H1 (cell line): ENCODE results near the gene TRAK1. TPM values are rescaled to one million over a fixed set of nuclear protein-coding genes. Genes with fewer than 3 reads are reported as not detected.

Experiments
- CHD2 ChIP-seq: IDR thresholded peaks from 2 replicates; pipeline ENCODE4 v1.6.1; 2012; ENCODE audit warnings: low read length, improper control_type of control experiment
- JUN ChIP-seq: IDR thresholded peaks from 2 replicates; pipeline ENCODE4 v1.6.1; 2011; ENCODE audit warnings: low read depth, mild to moderate bottlenecking, improper control_type of control experiment, low read length
- POLR2A ChIP-seq, 2 experiments: IDR thresholded peaks; 1 replicate in 1 of 2; 2 replicates in 1 of 2; pipeline ENCODE4 v1.6.1; 2011; ENCODE audit warnings: low read depth in 2 of 2, low read length in 2 of 2, mild to moderate bottlenecking in 2 of 2; ENCODE audit errors: control extremely low read depth in 1 of 2
- POU5F1 ChIP-seq: IDR thresholded peaks from 2 replicates; pipeline ENCODE4 v1.6.1; 2011; ENCODE audit warnings: low read depth, mild to moderate bottlenecking, low read length, moderate library complexity
- SIRT6 ChIP-seq: IDR thresholded peaks from one replicate; pipeline ENCODE4 v1.7.1; 2012; ENCODE audit warnings: low read length, inconsistent platforms
- ZNF274 ChIP-seq: IDR thresholded peaks from 2 replicates; pipeline ENCODE4 v1.7.0; 2012; ENCODE audit warnings: low read length, borderline replicate concordance; ENCODE audit errors: extremely low read depth
- polyA plus RNA-seq, 7 experiments: library from polyadenylated mRNA; depleted of rRNA in 3 of 7; stranded (reverse) in 5 of 7; unstranded in 2 of 7; fragments of >200 nt in 5 of 7; fragments of 200-250 nt in 2 of 7; gene quantifications; 1 replicate in 5 of 7; 2 replicates in 1 of 7; 4 replicates in 1 of 7; pipeline versions ENCODE4 v1.2.1 to v1.2.3, GENCODE V29; 2011 to 2013; ENCODE audit warnings: missing spikeins in 2 of 7, mixed read lengths in 2 of 7
- total RNA-seq: library from RNA; stranded (reverse); fragmentation: NEBNext Ultra II Directional; extraction: Animal tissue kit (Norgen Biotek cat#: 25700); gene quantifications from 2 replicates; pipeline ENCODE4 v1.2.1, GENCODE V29; 2021
- TF ChIP-seq, protein P1 (sequence below): IDR thresholded peaks from 2 replicates; pipeline ENCODE4 v1.6.1; 2011; ENCODE audit warnings: low read length, improper control_type of control experiment
- TF ChIP-seq, protein P2 (sequence below): fragments of 300-600 bp; sonication (generic); IDR thresholded peaks from 2 replicates; pipeline ENCODE4 v1.7.1; 2012; ENCODE audit warnings: low read length, moderate library complexity, mild to moderate bottlenecking, inconsistent platforms; ENCODE audit not compliant: insufficient replicate concordance

The TRAK1 gene
- total and polyA plus RNA-seq, 2 of the 8 experiments (the other 6 are each of a cell fraction or from before 2014, with no cell fraction given), result 21.3 to 32.7 TPM

DNA sequence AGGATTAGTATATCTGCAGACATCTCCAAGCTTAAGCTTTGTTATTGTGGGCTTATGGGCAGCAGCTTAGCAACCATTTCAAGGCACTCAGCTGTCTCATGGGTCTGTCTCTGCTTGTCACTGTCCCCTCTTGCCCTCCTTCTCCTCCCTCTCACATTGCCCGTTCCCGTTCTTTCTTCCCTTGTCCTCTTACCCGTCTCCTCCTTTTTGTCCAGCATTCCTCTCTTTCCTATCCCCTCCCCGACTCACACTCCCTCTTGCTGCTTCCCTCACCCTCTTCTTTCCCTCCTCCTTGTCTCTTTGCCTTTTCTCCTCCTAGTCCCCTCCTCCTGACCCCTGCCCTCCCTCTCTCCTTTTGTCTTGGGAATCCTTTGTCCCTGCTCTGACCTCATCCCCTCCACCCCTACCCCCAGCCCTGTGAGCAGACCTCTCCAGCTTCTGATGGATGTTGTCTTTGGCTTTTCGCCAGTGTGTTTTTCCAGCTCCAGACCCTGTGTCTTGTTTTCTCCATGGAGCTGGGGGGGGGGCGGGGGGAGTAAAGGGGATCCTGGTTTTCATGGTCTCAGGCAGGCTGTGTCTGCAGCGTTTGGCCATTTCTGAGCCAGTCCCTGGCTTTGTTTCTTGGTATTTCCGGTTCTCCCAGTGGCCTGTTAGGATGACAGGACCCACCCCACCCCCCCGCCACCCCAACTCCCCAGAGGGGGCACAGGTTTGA, 47.9 kb upstream of the TRAK1 start (continued):
- TF ChIP-seq POU5F1 (no peak), JUN (no peak), ZNF274 (no peak), SIRT6 (no peak), CHD2 (no peak), POLR2A (IDR thresholded peaks at IDR 0.05; ENCODE audit: control extremely low read depth in 1 of 2, low read depth in 2 of 2, low read length in 2 of 2) (peak in 1 of 2 experiments; percentile 46; a peak in 2 of 3 replicates)
- TF ChIP-seq, protein P1, sequence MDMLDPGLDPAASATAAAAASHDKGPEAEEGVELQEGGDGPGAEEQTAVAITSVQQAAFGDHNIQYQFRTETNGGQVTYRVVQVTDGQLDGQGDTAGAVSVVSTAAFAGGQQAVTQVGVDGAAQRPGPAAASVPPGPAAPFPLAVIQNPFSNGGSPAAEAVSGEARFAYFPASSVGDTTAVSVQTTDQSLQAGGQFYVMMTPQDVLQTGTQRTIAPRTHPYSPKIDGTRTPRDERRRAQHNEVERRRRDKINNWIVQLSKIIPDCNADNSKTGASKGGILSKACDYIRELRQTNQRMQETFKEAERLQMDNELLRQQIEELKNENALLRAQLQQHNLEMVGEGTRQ, result no peak
- TF ChIP-seq, protein P2, sequence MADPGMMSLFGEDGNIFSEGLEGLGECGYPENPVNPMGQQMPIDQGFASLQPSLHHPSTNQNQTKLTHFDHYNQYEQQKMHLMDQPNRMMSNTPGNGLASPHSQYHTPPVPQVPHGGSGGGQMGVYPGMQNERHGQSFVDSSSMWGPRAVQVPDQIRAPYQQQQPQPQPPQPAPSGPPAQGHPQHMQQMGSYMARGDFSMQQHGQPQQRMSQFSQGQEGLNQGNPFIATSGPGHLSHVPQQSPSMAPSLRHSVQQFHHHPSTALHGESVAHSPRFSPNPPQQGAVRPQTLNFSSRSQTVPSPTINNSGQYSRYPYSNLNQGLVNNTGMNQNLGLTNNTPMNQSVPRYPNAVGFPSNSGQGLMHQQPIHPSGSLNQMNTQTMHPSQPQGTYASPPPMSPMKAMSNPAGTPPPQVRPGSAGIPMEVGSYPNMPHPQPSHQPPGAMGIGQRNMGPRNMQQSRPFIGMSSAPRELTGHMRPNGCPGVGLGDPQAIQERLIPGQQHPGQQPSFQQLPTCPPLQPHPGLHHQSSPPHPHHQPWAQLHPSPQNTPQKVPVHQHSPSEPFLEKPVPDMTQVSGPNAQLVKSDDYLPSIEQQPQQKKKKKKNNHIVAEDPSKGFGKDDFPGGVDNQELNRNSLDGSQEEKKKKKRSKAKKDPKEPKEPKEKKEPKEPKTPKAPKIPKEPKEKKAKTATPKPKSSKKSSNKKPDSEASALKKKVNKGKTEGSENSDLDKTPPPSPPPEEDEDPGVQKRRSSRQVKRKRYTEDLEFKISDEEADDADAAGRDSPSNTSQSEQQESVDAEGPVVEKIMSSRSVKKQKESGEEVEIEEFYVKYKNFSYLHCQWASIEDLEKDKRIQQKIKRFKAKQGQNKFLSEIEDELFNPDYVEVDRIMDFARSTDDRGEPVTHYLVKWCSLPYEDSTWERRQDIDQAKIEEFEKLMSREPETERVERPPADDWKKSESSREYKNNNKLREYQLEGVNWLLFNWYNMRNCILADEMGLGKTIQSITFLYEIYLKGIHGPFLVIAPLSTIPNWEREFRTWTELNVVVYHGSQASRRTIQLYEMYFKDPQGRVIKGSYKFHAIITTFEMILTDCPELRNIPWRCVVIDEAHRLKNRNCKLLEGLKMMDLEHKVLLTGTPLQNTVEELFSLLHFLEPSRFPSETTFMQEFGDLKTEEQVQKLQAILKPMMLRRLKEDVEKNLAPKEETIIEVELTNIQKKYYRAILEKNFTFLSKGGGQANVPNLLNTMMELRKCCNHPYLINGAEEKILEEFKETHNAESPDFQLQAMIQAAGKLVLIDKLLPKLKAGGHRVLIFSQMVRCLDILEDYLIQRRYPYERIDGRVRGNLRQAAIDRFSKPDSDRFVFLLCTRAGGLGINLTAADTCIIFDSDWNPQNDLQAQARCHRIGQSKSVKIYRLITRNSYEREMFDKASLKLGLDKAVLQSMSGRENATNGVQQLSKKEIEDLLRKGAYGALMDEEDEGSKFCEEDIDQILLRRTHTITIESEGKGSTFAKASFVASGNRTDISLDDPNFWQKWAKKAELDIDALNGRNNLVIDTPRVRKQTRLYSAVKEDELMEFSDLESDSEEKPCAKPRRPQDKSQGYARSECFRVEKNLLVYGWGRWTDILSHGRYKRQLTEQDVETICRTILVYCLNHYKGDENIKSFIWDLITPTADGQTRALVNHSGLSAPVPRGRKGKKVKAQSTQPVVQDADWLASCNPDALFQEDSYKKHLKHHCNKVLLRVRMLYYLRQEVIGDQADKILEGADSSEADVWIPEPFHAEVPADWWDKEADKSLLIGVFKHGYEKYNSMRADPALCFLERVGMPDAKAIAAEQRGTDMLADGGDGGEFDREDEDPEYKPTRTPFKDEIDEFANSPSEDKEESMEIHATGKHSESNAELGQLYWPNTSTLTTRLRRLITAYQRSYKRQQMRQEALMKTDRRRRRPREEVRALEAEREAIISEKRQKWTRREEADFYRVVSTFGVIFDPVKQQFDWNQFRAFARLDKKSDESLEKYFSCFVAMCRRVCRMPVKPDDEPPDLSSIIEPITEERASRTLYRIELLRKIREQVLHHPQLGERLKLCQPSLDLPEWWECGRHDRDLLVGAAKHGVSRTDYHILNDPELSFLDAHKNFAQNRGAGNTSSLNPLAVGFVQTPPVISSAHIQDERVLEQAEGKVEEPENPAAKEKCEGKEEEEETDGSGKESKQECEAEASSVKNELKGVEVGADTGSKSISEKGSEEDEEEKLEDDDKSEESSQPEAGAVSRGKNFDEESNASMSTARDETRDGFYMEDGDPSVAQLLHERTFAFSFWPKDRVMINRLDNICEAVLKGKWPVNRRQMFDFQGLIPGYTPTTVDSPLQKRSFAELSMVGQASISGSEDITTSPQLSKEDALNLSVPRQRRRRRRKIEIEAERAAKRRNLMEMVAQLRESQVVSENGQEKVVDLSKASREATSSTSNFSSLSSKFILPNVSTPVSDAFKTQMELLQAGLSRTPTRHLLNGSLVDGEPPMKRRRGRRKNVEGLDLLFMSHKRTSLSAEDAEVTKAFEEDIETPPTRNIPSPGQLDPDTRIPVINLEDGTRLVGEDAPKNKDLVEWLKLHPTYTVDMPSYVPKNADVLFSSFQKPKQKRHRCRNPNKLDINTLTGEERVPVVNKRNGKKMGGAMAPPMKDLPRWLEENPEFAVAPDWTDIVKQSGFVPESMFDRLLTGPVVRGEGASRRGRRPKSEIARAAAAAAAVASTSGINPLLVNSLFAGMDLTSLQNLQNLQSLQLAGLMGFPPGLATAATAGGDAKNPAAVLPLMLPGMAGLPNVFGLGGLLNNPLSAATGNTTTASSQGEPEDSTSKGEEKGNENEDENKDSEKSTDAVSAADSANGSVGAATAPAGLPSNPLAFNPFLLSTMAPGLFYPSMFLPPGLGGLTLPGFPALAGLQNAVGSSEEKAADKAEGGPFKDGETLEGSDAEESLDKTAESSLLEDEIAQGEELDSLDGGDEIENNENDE, result no peak
